ES-I3 (cell line): Measurements from ENCODE around the gene EIF5A.

Experiments
- H3K36me3 ChIP-seq: 2 replicates; pipeline ENCODE4 v1.6.1; 2013; ENCODE audit warnings: mild to moderate bottlenecking, low read length, control low read depth, moderate library complexity; ENCODE audit not compliant: insufficient read depth
- H3K4me1 ChIP-seq: 2 replicates; pipeline ENCODE4 v1.6.1; 2013; ENCODE audit warnings: mild to moderate bottlenecking, control low read depth, low read length; ENCODE audit not compliant: insufficient read depth
- H3K9ac ChIP-seq: 2 replicates; pipeline ENCODE4 v1.6.1; 2013; ENCODE audit warnings: low read depth, mild to moderate bottlenecking, low read length, moderate library complexity
- H3K9me3 ChIP-seq: 2 replicates; pipeline ENCODE4 v1.6.1; 2013; ENCODE audit warnings: mild to moderate bottlenecking, low read length, moderate library complexity; ENCODE audit not compliant: control insufficient read depth, insufficient read depth

Gene EIF5A

GRCh38 chr17:7341842-7342241 lies 34.4 kb downstream of the EIF5A start:
- Histone ChIP-seq H3K9me3 (no peaks in the 10 kb centered on the region), H3K9ac (no peak overlapping the region), H3K36me3 (no peaks in the 10 kb centered on the region), H3K4me1 (peaks cover 6% of the 10 kb centered on the region; the same call in 1 of the 2 replicates)

- no peaks in the 10 kb centered on the region for H3K4me1 ChIP-seq
- no peaks in the 10 kb centered on the region for H3K36me3 ChIP-seq
- no peaks in the 10 kb centered on the region for H3K9me3 ChIP-seq
- no peak overlapping the region for H3K9ac ChIP-seq
Measured at GRCh38 chr17:7343250-7343649, 35.8 kb downstream of the EIF5A start.

GRCh38 chr17:7346761-7347614 lies 39.6 kb downstream of the EIF5A start:
- H3K4me1 ChIP-seq: peaks cover 3% of the 10 kb centered on the region; the same call in 1 of the 2 replicates

GRCh38 chr17:7347630-7348477 lies 40.4 kb downstream of the EIF5A start:
- Histone ChIP-seq H3K9me3 (no peaks in the 10 kb centered on the region), H3K36me3 (no peaks in the 10 kb centered on the region), H3K9ac (no peak overlapping the region), H3K4me1 (peaks cover 3% of the 10 kb centered on the region; the same call in 1 of the 2 replicates)

More at GRCh38 chr17:7346761-7347614, 39.6 kb downstream of the EIF5A start:
- H3K9ac ChIP-seq: no peak overlapping the region
- H3K36me3 ChIP-seq: no peaks in the 10 kb centered on the region
- no peaks in the 10 kb centered on the region for H3K9me3 ChIP-seq

- no peaks in the 10 kb centered on the region for H3K36me3 ChIP-seq
- no peaks in the 10 kb centered on the region for H3K9me3 ChIP-seq
- peaks cover 3% of the 10 kb centered on the region; the same call in 1 of the 2 replicates for H3K4me1 ChIP-seq
- no peak overlapping the region for H3K9ac ChIP-seq
Measured at GRCh38 chr17:7348478-7349242, 41.2 kb downstream of the EIF5A start.

GRCh38 chr17:7351665-7352502 lies 44.5 kb downstream of the EIF5A start, which contains the start of gene KCTD11:
KCTD11 (plus strand) TSS chr17:7352162.
- H3K9me3 ChIP-seq: no peaks in the 10 kb centered on the region
- H3K4me1 ChIP-seq: peaks cover 3% of the 10 kb centered on the region; the same call in 1 of the 2 replicates
- H3K36me3 ChIP-seq: no peaks in the 10 kb centered on the region
- H3K9ac ChIP-seq: peak within 1 kb of the TSS; percentile 86

GRCh38 chr17:7352503-7352889 lies 45.1 kb downstream of the EIF5A start:
- Histone ChIP-seq H3K9ac (peak overlapping the region; percentile 86), H3K4me1 (peaks cover 3% of the 10 kb centered on the region; the same call in 1 of the 2 replicates), H3K9me3 (no peaks in the 10 kb centered on the region), H3K36me3 (no peaks in the 10 kb centered on the region)

- Histone ChIP-seq H3K36me3 (no peaks in the 10 kb centered on the region), H3K4me1 (peaks cover 3% of the 10 kb centered on the region; the same call in 1 of the 2 replicates), H3K9ac (no peak overlapping the region), H3K9me3 (no peaks in the 10 kb centered on the region)
Measured at GRCh38 chr17:7352910-7353635, 45.6 kb downstream of the EIF5A start.

GRCh38 chr17:7354262-7354843 lies 46.9 kb downstream of the EIF5A start:
- Histone ChIP-seq H3K4me1 (peaks cover 3% of the 10 kb centered on the region; the same call in 1 of the 2 replicates), H3K36me3 (no peaks in the 10 kb centered on the region), H3K9me3 (no peaks in the 10 kb centered on the region), H3K9ac (no peak overlapping the region)

- H3K9me3 ChIP-seq: no peaks in the 10 kb centered on the region
- no peaks in the 10 kb centered on the region; the same call in 1 of the 2 replicates for H3K4me1 ChIP-seq
- H3K36me3 ChIP-seq: no peaks in the 10 kb centered on the region
- H3K9ac ChIP-seq: no peak within 1 kb of the TSS
Measured at GRCh38 chr17:7355053-7355452, 47.6 kb downstream of the EIF5A start, which contains the start of gene TMEM95. TMEM95 (plus strand) TSS chr17:7355156; CDS start chr17:7355205, 49 bp downstream.

- no peaks in the 10 kb centered on the region for H3K9me3 ChIP-seq
- H3K36me3 ChIP-seq: no peaks in the 10 kb centered on the region
- H3K4me1 ChIP-seq: no peaks in the 10 kb centered on the region; the same call in 1 of the 2 replicates
- H3K9ac ChIP-seq: no peak overlapping the region
Measured at GRCh38 chr17:7355573-7355972, 48.1 kb downstream of the EIF5A start.

- peak overlapping the region; percentile 7; the same call in 1 of the 2 replicates for H3K9ac ChIP-seq
- no peaks in the 10 kb centered on the region for H3K36me3 ChIP-seq
- no peaks in the 10 kb centered on the region; the same call in 1 of the 2 replicates for H3K4me1 ChIP-seq
- H3K9me3 ChIP-seq: no peaks in the 10 kb centered on the region
Measured at GRCh38 chr17:7356072-7356549, 48.7 kb downstream of the EIF5A start.
